ENCODE results near the gene CAMTA1.

CAMTA1 gene

GRCh38 chr1:6961905-6962477 lies 176.7 kb downstream of the CAMTA1 start:
- DNase-seq: no peak

GRCh38 chr1:6962478-6962995 lies 177.3 kb downstream of the CAMTA1 start:
- DNase-seq: peak; percentile 81

GRCh38 chr1:6962996-6963911 lies 178.0 kb downstream of the CAMTA1 start:
- peak; percentile 91 for DNase-seq

- no peak for DNase-seq
These were observed 178.7 kb downstream of the CAMTA1 start for GRCh38 chr1:6963912-6964307.

- no peak for DNase-seq
These were observed 180.1 kb downstream of the CAMTA1 start for GRCh38 chr1:6965083-6965934.

GRCh38 chr1:6965935-6966241 lies 180.6 kb downstream of the CAMTA1 start:
- no peak for DNase-seq

- DNase-seq: no peak
These were observed 181.1 kb downstream of the CAMTA1 start for GRCh38 chr1:6966326-6966725.

- DNase-seq: no peak
These were observed 182.3 kb downstream of the CAMTA1 start for GRCh38 chr1:6967431-6968111.

- no peak for DNase-seq
These were observed 183.9 kb downstream of the CAMTA1 start for GRCh38 chr1:6969106-6969505.

- no peak for DNase-seq
These were observed 184.5 kb downstream of the CAMTA1 start for GRCh38 chr1:6969762-6970161.

GRCh38 chr1:6970221-6970620 lies 185.0 kb downstream of the CAMTA1 start:
- DNase-seq: no peak

GRCh38 chr1:6971048-6971447 lies 185.8 kb downstream of the CAMTA1 start:
- no peak for DNase-seq

- DNase-seq: no peak
These were observed 186.4 kb downstream of the CAMTA1 start for GRCh38 chr1:6971699-6972098.

GRCh38 chr1:6972399-6972798 lies 187.1 kb downstream of the CAMTA1 start:
- DNase-seq: no peak

GRCh38 chr1:6975331-6976043 lies 190.2 kb downstream of the CAMTA1 start:
- DNase-seq: no peak

- no peak for DNase-seq
These were observed 190.8 kb downstream of the CAMTA1 start for GRCh38 chr1:6976044-6976375.

- no peak for DNase-seq
These were observed 193.9 kb downstream of the CAMTA1 start for GRCh38 chr1:6979003-6979613.

GRCh38 chr1:6981595-6981994 lies 196.3 kb downstream of the CAMTA1 start:
- no peak for DNase-seq

- DNase-seq: no peak
These were observed 197.2 kb downstream of the CAMTA1 start for GRCh38 chr1:6982443-6982842.

GRCh38 chr1:6982860-6983259 lies 197.6 kb downstream of the CAMTA1 start:
- no peak for DNase-seq

GRCh38 chr1:6984536-6984935 lies 199.3 kb downstream of the CAMTA1 start:
- no peak for DNase-seq

- no peak for DNase-seq
These were observed 199.7 kb downstream of the CAMTA1 start for GRCh38 chr1:6984986-6985385.

Measured in NCI-H1105 treated with DMSO at 0.1 percent for 48 hours (cell line).